WTC11 (cell line): ENCODE data around the gene VWA2. TPM values are rescaled to one million over a fixed set of nuclear protein-coding genes. Genes with fewer than 3 reads are reported as not detected.

Source experiments
- ATAC-seq: fragments of 200-7000 bp; cut with Tn5 transposase; 2 replicates; pipeline ENCODE4 v1.10.0; 2021; ENCODE audit warnings: mild to moderate bottlenecking, moderate library complexity
- CTCF ChIA-PET: fragments of 300-600 bp; sonication (Branson Sonifier 250); formaldehyde crosslinking; loops from one replicate; lab custom pipeline; 2021; ENCODE audit warnings: antibody characterized with exemption; lab: Charles Lee
- POLR2A ChIA-PET: fragments of 350-600 bp; sonication (Branson Sonifier 250); formaldehyde crosslinking; loops from one replicate; lab custom pipeline; 2021; ENCODE audit warnings: antibody characterized with exemption; lab: Charles Lee
- DNase-seq: peaks from one replicate; pipeline ENCODE4 v3.0.0; 2021; ENCODE audit warnings: low spot score
- H3K27ac Mint-ChIP-seq: 2 replicates; pipeline ENCODE4 v1.8.0; 2021; ENCODE audit warnings: mixed read lengths
- H3K27me3 Mint-ChIP-seq: 2 replicates; pipeline ENCODE4 v1.8.0; 2021; ENCODE audit warnings: low read depth, mild to moderate bottlenecking, moderate library complexity, mixed read lengths
- H3K36me3 Mint-ChIP-seq: 2 replicates; pipeline ENCODE4 v1.8.0; 2021; ENCODE audit warnings: mixed read lengths
- H3K4me1 Mint-ChIP-seq: 2 replicates; pipeline ENCODE4 v1.8.0; 2022; ENCODE audit warnings: mixed read lengths
- H3K4me3 Mint-ChIP-seq: 2 replicates; pipeline ENCODE4 v1.8.0; 2021; ENCODE audit warnings: mild to moderate bottlenecking, moderate library complexity, mixed read lengths
- H3K9me3 Mint-ChIP-seq: 2 replicates; pipeline ENCODE4 v1.8.0; 2021; ENCODE audit warnings: mixed read lengths
- ELF4 ChIP-seq: sonication (generic); formaldehyde crosslinking; IDR thresholded peaks from 2 replicates; pipeline ENCODE4 v1.8.1; 2022; ENCODE audit warnings: low read depth, mild to moderate bottlenecking, moderate library complexity, missing genetic modification reagents
- GABPB1 ChIP-seq: sonication (generic); formaldehyde crosslinking; IDR thresholded peaks from 2 replicates; pipeline ENCODE4 v1.8.1; 2023; ENCODE audit warnings: mild to moderate bottlenecking, missing genetic modification reagents
- GTF2I ChIP-seq: fragments of 250-450 bp; sonication (Bioruptor Pico); conservative IDR thresholded peaks from 2 replicates; pipeline ENCODE4 v1.4.0; 2021; ENCODE audit warnings: mild to moderate bottlenecking
- HMGA2 ChIP-seq: fragments of 250-450 bp; sonication (Bioruptor Pico); IDR thresholded peaks from 2 replicates; pipeline ENCODE4 v1.4.0; 2021; ENCODE audit warnings: mild to moderate bottlenecking, moderate library complexity
- JUN ChIP-seq: sonication (generic); formaldehyde crosslinking; IDR thresholded peaks from 2 replicates; pipeline ENCODE4 v1.8.0; 2023; ENCODE audit warnings: mild to moderate bottlenecking, missing genetic modification reagents
- NFE2L1 ChIP-seq: sonication (generic); formaldehyde crosslinking; IDR thresholded peaks from 2 replicates; pipeline ENCODE4 v1.8.1; 2023; ENCODE audit warnings: missing genetic modification reagents
- NFYB ChIP-seq: sonication (generic); formaldehyde crosslinking; conservative IDR thresholded peaks from 2 replicates; pipeline ENCODE4 v1.8.0; 2022; ENCODE audit warnings: low read depth, missing genetic modification reagents
- PRDM15 ChIP-seq: sonication (generic); formaldehyde crosslinking; IDR thresholded peaks from 2 replicates; pipeline ENCODE4 v1.8.0; 2022; ENCODE audit warnings: missing genetic modification reagents
- SMAD4 ChIP-seq: sonication (generic); formaldehyde crosslinking; IDR thresholded peaks from 2 replicates; pipeline ENCODE4 v1.8.0; 2022; ENCODE audit warnings: mild to moderate bottlenecking, missing genetic modification reagents
- SOX15 ChIP-seq: fragments of 250-450 bp; sonication (Bioruptor Pico); IDR thresholded peaks from 2 replicates; pipeline ENCODE4 v1.9.0; 2021; ENCODE audit warnings: mild to moderate bottlenecking
- TEAD4 ChIP-seq: sonication (generic); formaldehyde crosslinking; IDR thresholded peaks from 2 replicates; pipeline ENCODE4 v1.8.0; 2022; ENCODE audit warnings: mild to moderate bottlenecking, missing genetic modification reagents
- TP53 ChIP-seq: sonication (generic); formaldehyde crosslinking; IDR thresholded peaks from 2 replicates; pipeline ENCODE4 v1.8.1; 2023; ENCODE audit warnings: mild to moderate bottlenecking, missing genetic modification reagents
- ZBTB21 ChIP-seq: sonication (generic); formaldehyde crosslinking; IDR thresholded peaks from 2 replicates; pipeline ENCODE4 v1.8.1; 2023; ENCODE audit warnings: mild to moderate bottlenecking, missing genetic modification reagents, borderline replicate concordance
- ZNF138 ChIP-seq: sonication (generic); formaldehyde crosslinking; conservative IDR thresholded peaks from 2 replicates; pipeline ENCODE4 v1.8.1; 2022; ENCODE audit warnings: mild to moderate bottlenecking, moderate library complexity, missing genetic modification reagents
- ZNF263 ChIP-seq: sonication (generic); formaldehyde crosslinking; IDR thresholded peaks from 2 replicates; pipeline ENCODE4 v1.8.1; 2022; ENCODE audit warnings: low read depth, mild to moderate bottlenecking, moderate library complexity, missing genetic modification reagents
- ZSCAN18 ChIP-seq: fragments of 250-450 bp; sonication (Bioruptor Pico); IDR thresholded peaks from 2 replicates; pipeline ENCODE4 v2.1.2; 2022; ENCODE audit warnings: mild to moderate bottlenecking, moderate library complexity
- total RNA-seq: library from RNA; stranded (reverse); gene quantifications from 3 replicates; pipeline ENCODE4 v1.2.3, GENCODE V29; 2021
- TF ChIP-seq, protein P1 (sequence below): fragments of 250-450 bp; sonication (Bioruptor Pico); IDR thresholded peaks from 2 replicates; pipeline ENCODE4 v1.9.0; 2021; ENCODE audit warnings: mild to moderate bottlenecking
- TF ChIP-seq, protein P2 (sequence below): sonication (generic); formaldehyde crosslinking; IDR thresholded peaks from 2 replicates; pipeline ENCODE4 v1.8.0; 2022; ENCODE audit warnings: mild to moderate bottlenecking, missing genetic modification reagents
- TF ChIP-seq, protein P3 (sequence below): sonication (generic); formaldehyde crosslinking; IDR thresholded peaks from 2 replicates; pipeline ENCODE4 v1.8.1; 2023; ENCODE audit warnings: mild to moderate bottlenecking, missing genetic modification reagents
- TF ChIP-seq, protein P4 (sequence below): sonication (generic); formaldehyde crosslinking; IDR thresholded peaks from 2 replicates; pipeline ENCODE4 v1.8.1; 2022; ENCODE audit warnings: low read depth, mild to moderate bottlenecking, moderate library complexity, missing genetic modification reagents, borderline replicate concordance
- TF ChIP-seq, protein P5 (sequence below): fragments of 200-600 bp; IDR thresholded peaks from 2 replicates; pipeline ENCODE4 v1.8.0; 2022; ENCODE audit warnings: antibody characterized with exemption

Gene VWA2
- total RNA-seq, 1 experiment from 2014 or later: 2.1 TPM

DNA sequence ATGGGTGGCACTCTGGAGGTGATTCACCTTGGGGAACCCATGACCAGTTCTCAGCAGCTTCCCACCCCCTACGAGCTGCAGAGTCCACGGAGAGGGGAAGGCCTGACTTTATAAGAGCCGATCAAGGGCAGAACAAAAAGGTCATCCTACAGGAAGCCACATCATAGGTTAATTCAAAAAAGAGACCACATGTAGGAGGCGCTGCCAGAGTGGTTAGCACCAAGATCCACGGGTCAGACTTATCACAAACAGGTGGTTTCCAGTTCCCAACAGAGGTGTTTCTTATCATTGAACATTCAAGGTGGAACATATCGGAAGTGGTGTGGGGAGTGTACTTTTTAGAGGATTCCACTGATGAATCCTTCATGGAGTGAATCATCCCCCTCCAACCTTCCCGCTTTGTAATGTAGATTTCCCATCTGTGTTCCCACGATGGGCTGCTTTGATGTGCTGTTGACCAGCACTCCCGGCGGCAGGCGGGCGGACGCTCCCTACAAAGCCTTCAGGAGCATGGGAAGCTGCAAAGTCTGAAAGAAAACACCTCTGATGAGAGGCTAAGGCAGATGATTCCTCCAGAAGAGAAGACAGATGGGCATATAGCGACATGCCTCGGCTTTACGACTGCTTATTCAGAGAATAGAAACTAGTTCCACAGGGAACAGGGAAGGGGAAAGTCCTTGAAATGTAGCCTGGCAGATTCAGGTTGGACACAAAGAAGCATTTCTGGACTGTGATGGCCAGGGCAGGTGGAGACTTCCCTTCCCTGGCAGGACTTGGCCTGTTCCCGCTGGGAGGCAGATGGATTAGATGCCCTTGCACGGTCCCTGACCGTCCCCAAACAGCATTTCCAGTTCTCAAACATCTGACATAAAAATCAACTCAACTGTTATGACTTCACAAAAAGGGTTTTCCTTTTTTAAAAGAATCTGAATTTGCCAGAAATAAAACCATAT is 98.7 kb downstream of the VWA2 start:
- no peak for TF ChIP-seq TP53
- no peak for TF ChIP-seq NFYB (CRISPR knock-in tag)
- no peak for TF ChIP-seq GABPB1 (CRISPR knock-in tag)
- no peak for TF ChIP-seq ZBTB21 (CRISPR knock-in tag)
- TF ChIP-seq SMAD4: no peak
- TF ChIP-seq HMGA2 (CRISPR knock-in tag): no peak
- no peak for TF ChIP-seq NFE2L1 (CRISPR knock-in tag)
- TF ChIP-seq, protein P1, sequence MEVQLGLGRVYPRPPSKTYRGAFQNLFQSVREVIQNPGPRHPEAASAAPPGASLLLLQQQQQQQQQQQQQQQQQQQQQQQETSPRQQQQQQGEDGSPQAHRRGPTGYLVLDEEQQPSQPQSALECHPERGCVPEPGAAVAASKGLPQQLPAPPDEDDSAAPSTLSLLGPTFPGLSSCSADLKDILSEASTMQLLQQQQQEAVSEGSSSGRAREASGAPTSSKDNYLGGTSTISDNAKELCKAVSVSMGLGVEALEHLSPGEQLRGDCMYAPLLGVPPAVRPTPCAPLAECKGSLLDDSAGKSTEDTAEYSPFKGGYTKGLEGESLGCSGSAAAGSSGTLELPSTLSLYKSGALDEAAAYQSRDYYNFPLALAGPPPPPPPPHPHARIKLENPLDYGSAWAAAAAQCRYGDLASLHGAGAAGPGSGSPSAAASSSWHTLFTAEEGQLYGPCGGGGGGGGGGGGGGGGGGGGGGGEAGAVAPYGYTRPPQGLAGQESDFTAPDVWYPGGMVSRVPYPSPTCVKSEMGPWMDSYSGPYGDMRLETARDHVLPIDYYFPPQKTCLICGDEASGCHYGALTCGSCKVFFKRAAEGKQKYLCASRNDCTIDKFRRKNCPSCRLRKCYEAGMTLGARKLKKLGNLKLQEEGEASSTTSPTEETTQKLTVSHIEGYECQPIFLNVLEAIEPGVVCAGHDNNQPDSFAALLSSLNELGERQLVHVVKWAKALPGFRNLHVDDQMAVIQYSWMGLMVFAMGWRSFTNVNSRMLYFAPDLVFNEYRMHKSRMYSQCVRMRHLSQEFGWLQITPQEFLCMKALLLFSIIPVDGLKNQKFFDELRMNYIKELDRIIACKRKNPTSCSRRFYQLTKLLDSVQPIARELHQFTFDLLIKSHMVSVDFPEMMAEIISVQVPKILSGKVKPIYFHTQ (CRISPR knock-in tag): no peak
- TF ChIP-seq PRDM15 (CRISPR knock-in tag): no peak
- TF ChIP-seq, protein P2, sequence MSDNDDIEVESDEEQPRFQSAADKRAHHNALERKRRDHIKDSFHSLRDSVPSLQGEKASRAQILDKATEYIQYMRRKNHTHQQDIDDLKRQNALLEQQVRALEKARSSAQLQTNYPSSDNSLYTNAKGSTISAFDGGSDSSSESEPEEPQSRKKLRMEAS (CRISPR knock-in tag): no peak
- TF ChIP-seq, protein P3, sequence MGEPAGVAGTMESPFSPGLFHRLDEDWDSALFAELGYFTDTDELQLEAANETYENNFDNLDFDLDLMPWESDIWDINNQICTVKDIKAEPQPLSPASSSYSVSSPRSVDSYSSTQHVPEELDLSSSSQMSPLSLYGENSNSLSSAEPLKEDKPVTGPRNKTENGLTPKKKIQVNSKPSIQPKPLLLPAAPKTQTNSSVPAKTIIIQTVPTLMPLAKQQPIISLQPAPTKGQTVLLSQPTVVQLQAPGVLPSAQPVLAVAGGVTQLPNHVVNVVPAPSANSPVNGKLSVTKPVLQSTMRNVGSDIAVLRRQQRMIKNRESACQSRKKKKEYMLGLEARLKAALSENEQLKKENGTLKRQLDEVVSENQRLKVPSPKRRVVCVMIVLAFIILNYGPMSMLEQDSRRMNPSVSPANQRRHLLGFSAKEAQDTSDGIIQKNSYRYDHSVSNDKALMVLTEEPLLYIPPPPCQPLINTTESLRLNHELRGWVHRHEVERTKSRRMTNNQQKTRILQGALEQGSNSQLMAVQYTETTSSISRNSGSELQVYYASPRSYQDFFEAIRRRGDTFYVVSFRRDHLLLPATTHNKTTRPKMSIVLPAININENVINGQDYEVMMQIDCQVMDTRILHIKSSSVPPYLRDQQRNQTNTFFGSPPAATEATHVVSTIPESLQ: no peak
- no peak for TF ChIP-seq TEAD4
- TF ChIP-seq JUN: no peak
- no peak for TF ChIP-seq ZNF263 (CRISPR knock-in tag)
- ATAC-seq (peak; percentile 84), DNase-seq (peak; percentile 57)
- Mint-ChIP-seq H3K4me3 (no peak overlapping the region), H3K27ac (peak overlapping the region; percentile 79), H3K27me3 (no peaks in the 10 kb centered on the region; the same call in 1 of the 2 replicates), H3K4me1 (peaks cover 37% of the 10 kb centered on the region), H3K36me3 (no peaks in the 10 kb centered on the region), H3K9me3 (no peaks in the 10 kb centered on the region)
- POLR2A ChIA-PET: no interaction called here
- CTCF ChIA-PET: interaction anchor here (0.6 to 1.5 kb wide), 3 partner anchors 33 to 208 kb away, joined by 3 to 10 read pairs (median 7); no protein-coding TSS in a partner anchor

GRCh38 chr10:114340816-114341215 is 101.8 kb downstream of the VWA2 start:
- POLR2A ChIA-PET: no interaction called here
- TF ChIP-seq GTF2I (CRISPR knock-in tag) (no peak), ZNF138 (no peak), SOX15 (CRISPR knock-in tag) (no peak), ZNF263 (CRISPR knock-in tag) (no peak), ELF4 (CRISPR knock-in tag) (no peak), ZSCAN18 (CRISPR knock-in tag) (no peak)
- TF ChIP-seq, protein P4, sequence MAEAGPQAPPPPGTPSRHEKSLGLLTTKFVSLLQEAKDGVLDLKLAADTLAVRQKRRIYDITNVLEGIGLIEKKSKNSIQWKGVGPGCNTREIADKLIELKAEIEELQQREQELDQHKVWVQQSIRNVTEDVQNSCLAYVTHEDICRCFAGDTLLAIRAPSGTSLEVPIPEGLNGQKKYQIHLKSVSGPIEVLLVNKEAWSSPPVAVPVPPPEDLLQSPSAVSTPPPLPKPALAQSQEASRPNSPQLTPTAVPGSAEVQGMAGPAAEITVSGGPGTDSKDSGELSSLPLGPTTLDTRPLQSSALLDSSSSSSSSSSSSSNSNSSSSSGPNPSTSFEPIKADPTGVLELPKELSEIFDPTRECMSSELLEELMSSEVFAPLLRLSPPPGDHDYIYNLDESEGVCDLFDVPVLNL (CRISPR knock-in tag): no peak
- TF ChIP-seq, protein P5, sequence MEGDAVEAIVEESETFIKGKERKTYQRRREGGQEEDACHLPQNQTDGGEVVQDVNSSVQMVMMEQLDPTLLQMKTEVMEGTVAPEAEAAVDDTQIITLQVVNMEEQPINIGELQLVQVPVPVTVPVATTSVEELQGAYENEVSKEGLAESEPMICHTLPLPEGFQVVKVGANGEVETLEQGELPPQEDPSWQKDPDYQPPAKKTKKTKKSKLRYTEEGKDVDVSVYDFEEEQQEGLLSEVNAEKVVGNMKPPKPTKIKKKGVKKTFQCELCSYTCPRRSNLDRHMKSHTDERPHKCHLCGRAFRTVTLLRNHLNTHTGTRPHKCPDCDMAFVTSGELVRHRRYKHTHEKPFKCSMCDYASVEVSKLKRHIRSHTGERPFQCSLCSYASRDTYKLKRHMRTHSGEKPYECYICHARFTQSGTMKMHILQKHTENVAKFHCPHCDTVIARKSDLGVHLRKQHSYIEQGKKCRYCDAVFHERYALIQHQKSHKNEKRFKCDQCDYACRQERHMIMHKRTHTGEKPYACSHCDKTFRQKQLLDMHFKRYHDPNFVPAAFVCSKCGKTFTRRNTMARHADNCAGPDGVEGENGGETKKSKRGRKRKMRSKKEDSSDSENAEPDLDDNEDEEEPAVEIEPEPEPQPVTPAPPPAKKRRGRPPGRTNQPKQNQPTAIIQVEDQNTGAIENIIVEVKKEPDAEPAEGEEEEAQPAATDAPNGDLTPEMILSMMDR: no peak

More at GRCh38 chr10:114340816-114341215, 101.8 kb downstream of the VWA2 start:
- H3K27ac Mint-ChIP-seq: no peak overlapping the region
- H3K4me3 Mint-ChIP-seq: no peak overlapping the region
- H3K9me3 Mint-ChIP-seq: no peaks in the 10 kb centered on the region
- no peaks in the 10 kb centered on the region for H3K36me3 Mint-ChIP-seq
- CTCF ChIA-PET: interaction anchor here (1.9 to 4.5 kb wide), 2 partner anchors 37 to 118 kb away, joined by 4 to 25 read pairs; no protein-coding TSS in a partner anchor
- peaks cover 38% of the 10 kb centered on the region for H3K4me1 Mint-ChIP-seq
- no peak for DNase-seq
- H3K27me3 Mint-ChIP-seq: no peaks in the 10 kb centered on the region; the same call in 1 of the 2 replicates
- no peak for ATAC-seq
